ENCODE data around the gene CMTM8.

The CMTM8 gene

GRCh38 chr3:32405711-32406323 lies 167.3 kb downstream of the CMTM8 start:
- no peak for DNase-seq (ENCODE audit: low read depth in 2 of 3, low spot score in 2 of 3)

- no peak for DNase-seq (ENCODE audit: low read depth in 2 of 3, low spot score in 2 of 3)
Measured at GRCh38 chr3:32406486-32407408, 168.3 kb downstream of the CMTM8 start.

GRCh38 chr3:32410367-32411246 lies 172.1 kb downstream of the CMTM8 start:
- no peak for DNase-seq (ENCODE audit: low read depth in 2 of 3, low spot score in 2 of 3)

GRCh38 chr3:32411442-32411841 lies 173.0 kb downstream of the CMTM8 start:
- no peak for DNase-seq (ENCODE audit: low read depth in 2 of 3, low spot score in 2 of 3)

DNA sequence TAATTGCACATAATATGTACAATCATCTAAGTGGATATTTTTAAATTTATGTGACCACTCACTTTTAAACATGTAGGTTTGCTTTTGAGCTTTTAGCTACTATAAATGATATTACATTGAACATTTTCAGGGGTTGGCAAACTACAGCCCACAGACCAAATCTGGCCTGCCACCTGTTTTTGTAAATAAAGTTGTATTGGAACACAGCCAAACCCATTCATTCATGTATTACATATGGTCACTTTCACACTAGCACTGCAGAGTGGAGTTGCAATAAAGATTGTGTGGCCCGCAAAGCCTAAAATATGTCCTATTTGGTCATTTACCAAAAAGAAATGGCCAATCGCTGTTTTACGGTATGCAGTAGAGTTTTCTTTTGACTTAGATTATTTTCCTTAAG lies 174.4 kb downstream of the CMTM8 start:
- DNase-seq (ENCODE audit: low read depth in 2 of 3, low spot score in 2 of 3) = no peak

DNA sequence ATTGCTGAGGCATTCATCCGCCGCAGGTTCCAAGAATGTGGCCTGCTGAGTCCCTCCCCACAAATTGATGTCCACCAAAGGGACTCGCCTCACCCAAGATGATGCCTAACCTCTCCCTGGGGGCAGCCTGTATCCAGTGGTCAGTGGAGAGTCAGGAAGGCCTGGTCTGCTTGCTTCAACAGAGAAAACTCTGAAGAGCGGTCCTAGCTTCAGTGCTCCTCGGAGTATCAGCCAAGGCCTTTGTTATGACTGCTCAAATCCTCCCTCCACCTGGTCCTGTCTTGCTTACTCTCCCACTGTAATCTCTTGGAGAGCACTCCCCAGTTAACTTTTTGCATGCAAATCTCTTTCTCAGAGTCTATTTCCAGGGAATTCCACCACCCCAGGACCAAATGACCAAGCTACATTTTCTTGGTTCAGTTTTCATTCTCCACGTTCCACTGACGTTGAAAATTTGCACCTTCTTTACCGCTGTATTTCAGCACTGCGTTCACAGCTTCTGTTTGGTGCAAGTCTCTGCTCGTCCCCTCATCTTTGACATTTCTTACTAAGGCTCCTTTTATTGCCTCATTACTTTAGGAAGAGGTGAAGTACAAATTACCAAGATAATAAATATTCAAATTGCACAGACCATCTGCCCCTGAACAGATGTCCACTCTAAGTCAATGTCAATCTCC lies 175.5 kb downstream of the CMTM8 start:
- DNase-seq (ENCODE audit: low read depth in 2 of 3, low spot score in 2 of 3) = no peak

DNA sequence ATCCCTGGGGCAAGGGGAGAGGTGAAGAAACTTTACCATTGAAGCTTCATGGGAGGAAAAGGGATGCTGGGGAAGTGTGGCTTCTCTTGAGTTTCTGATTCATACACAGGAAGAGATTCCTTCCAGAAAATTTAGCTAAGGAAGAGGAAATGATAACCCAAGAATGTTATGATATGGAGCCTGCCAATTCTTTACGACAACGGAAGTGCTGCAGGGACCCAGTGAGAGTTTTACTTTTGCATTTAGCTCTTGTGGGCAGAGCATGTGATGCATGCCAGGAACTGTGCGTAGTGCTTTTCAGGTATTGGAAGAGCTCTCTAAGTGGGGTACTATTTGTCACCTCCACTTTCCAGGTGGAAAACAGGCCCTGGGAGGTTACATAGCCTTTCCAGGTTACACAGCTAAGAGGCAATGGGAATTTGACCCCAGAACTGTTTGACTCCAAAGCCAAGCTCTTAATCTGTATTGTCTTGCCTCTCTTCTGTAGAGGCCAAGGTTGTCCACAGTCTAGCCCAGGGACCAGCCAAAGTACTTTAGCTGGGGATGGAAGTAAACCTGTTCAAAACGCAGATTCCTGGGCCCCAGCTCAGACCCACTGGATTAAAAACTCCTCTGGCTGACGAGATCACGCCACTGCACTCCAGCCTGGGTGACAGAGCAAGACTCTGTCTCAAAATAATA lies 176.2 kb downstream of the CMTM8 start:
- no peak for DNase-seq (ENCODE audit: low read depth in 2 of 3, low spot score in 2 of 3)

- no peak for DNase-seq (ENCODE audit: low read depth in 2 of 3, low spot score in 2 of 3)
Measured at GRCh38 chr3:32419742-32420125, 181.3 kb downstream of the CMTM8 start.
